HPDE6-E6E7 (cell line): ENCODE results near the gene HDAC5.

ENCODE experiments used
- DNase-seq: peaks from one replicate; pipeline ENCODE4 v3.0.0; 2011; ENCODE audit warnings: missing footprints; ENCODE audit errors: extremely low spot score

Gene HDAC5

DNA sequence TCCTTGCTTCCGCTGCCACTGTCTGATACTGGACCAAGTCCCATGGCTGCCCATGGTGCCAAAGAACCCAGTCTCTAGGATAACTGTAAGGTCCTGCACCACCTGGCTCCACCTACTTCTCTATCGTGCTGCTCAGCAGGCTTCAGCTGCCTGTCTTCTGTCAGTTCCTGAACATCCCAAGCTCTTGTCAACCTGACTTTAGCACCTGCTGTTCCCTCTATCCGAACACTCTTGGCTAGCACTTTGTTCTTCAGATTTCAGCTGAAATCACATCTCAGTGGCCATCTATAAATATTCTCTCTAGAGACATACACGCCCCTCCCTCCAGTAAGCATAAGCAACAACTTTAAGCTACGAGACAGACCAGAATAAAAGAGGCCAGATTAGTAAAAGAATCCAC is 93.7 kb downstream of the HDAC5 start:
- no peak for DNase-seq
